ENCODE measurements around the gene LRCH1. TPM values are rescaled to one million over a fixed set of nuclear protein-coding genes. Genes with fewer than 3 reads are reported as not detected.

Gene LRCH1
- polyA plus RNA-seq, 1 donor (not counting 4 experiments of a cell fraction or from before 2014, with no cell fraction given): 16.2 TPM

GRCh38 chr13:46595885-46596275 is 42.9 kb downstream of the LRCH1 start:
- peak overlapping the region; percentile 0 for H3K9ac ChIP-seq (ENCODE audit: control insufficient read depth, extremely low read depth, insufficient read depth, low read length)
- H3K27ac ChIP-seq (ENCODE audit: control insufficient read depth, insufficient read depth, low read length): peak overlapping the region; percentile 49
- H3K9me1 ChIP-seq (ENCODE audit: control insufficient read depth, extremely low read depth, insufficient read depth, low read length): peaks cover 4% of the 10 kb centered on the region
- no peaks in the 10 kb centered on the region for H3K27me3 ChIP-seq (ENCODE audit: control insufficient read depth, extremely low read depth, insufficient read depth, low read length)
- H3K4me1 ChIP-seq (ENCODE audit: control insufficient read depth, extremely low read depth, insufficient read depth, low read length): peaks cover 44% of the 10 kb centered on the region
- peak overlapping the region; percentile 66 for H3K4me2 ChIP-seq (ENCODE audit: control insufficient read depth, extremely low read depth, insufficient read depth, low read depth, low read length)
- peak overlapping the region in 2 of 3 experiments; percentile 5 to 22 for H3K4me3 ChIP-seq (ENCODE audit: control insufficient read depth in 2 of 3, extremely low read depth in 1 of 3, insufficient read depth in 2 of 3, low read depth in 1 of 3, low read length in 3 of 3)
- H2AFZ ChIP-seq (ENCODE audit: control insufficient read depth, low read length): no peak overlapping the region
- no peaks in the 10 kb centered on the region for H3K36me3 ChIP-seq (ENCODE audit: control insufficient read depth in 2 of 2, extremely low read depth in 1 of 2, insufficient read depth in 2 of 2, low read length in 2 of 2)
- peaks cover 77% of the 10 kb centered on the region for H3K79me2 ChIP-seq (ENCODE audit: control insufficient read depth, insufficient read depth, low read length)
- dilution Hi-C loops (cut with MboI; ENCODE audit: extremely low pct_ligation_motif_present, low sequenced_read_pairs): no loop called here
- no peak for DNase-seq (ENCODE audit: low read depth, low spot score)
- H4K20me1 ChIP-seq (ENCODE audit: control insufficient read depth, extremely low read depth, insufficient read depth, low read length): no peaks in the 10 kb centered on the region
- TF ChIP-seq CTCF (optimal IDR thresholded peaks at IDR 0.05 in 1 of 3, IDR thresholded peaks at IDR 0.05 in 1 of 3, conservative IDR thresholded peaks at IDR 0.05 in 1 of 3; ENCODE audit: extremely low read depth in 1 of 3, insufficient read depth in 2 of 3, low read length in 3 of 3) (no peak), EZH2 (IDR thresholded peaks at IDR 0.05; ENCODE audit: low read length) (no peak)
- FAIRE-seq: no peak
- no peaks in the 10 kb centered on the region for H3K9me3 ChIP-seq (ENCODE audit: control insufficient read depth, low read depth, low read length)

GRCh38 chr13:46596466-46596865 is 43.5 kb downstream of the LRCH1 start:
- TF ChIP-seq CTCF (optimal IDR thresholded peaks at IDR 0.05 in 1 of 3, IDR thresholded peaks at IDR 0.05 in 1 of 3, conservative IDR thresholded peaks at IDR 0.05 in 1 of 3; ENCODE audit: extremely low read depth in 1 of 3, insufficient read depth in 2 of 3, low read length in 3 of 3): no peak
- TF ChIP-seq EZH2 (IDR thresholded peaks at IDR 0.05; ENCODE audit: low read length): no peak
- Histone ChIP-seq H3K4me3 (ENCODE audit: control insufficient read depth in 2 of 3, extremely low read depth in 1 of 3, insufficient read depth in 2 of 3, low read depth in 1 of 3, low read length in 3 of 3) (peak overlapping the region in 2 of 3 experiments; percentile 5 to 13), H3K4me2 (ENCODE audit: control insufficient read depth, extremely low read depth, insufficient read depth, low read depth, low read length) (peak overlapping the region; percentile 66), H4K20me1 (ENCODE audit: control insufficient read depth, extremely low read depth, insufficient read depth, low read length) (no peaks in the 10 kb centered on the region), H3K27me3 (ENCODE audit: control insufficient read depth, extremely low read depth, insufficient read depth, low read length) (no peaks in the 10 kb centered on the region), H3K36me3 (ENCODE audit: control insufficient read depth in 2 of 2, extremely low read depth in 1 of 2, insufficient read depth in 2 of 2, low read length in 2 of 2) (no peaks in the 10 kb centered on the region), H3K27ac (ENCODE audit: control insufficient read depth, insufficient read depth, low read length) (peak overlapping the region; percentile 49), H3K9me1 (ENCODE audit: control insufficient read depth, extremely low read depth, insufficient read depth, low read length) (peaks cover 7% of the 10 kb centered on the region), H3K79me2 (ENCODE audit: control insufficient read depth, insufficient read depth, low read length) (peaks cover 77% of the 10 kb centered on the region), H3K4me1 (ENCODE audit: control insufficient read depth, extremely low read depth, insufficient read depth, low read length) (peaks cover 46% of the 10 kb centered on the region), H3K9me3 (ENCODE audit: control insufficient read depth, low read depth, low read length) (no peaks in the 10 kb centered on the region), H3K9ac (ENCODE audit: control insufficient read depth, extremely low read depth, insufficient read depth, low read length) (no peak overlapping the region), H2AFZ (ENCODE audit: control insufficient read depth, low read length) (no peak overlapping the region)
- DNase-seq (ENCODE audit: low read depth, low spot score) (no peak), FAIRE-seq (peak; percentile 68)
- dilution Hi-C loops (cut with MboI; ENCODE audit: extremely low pct_ligation_motif_present, low sequenced_read_pairs): no loop called here
